ENCODE measurements around the gene OVCA2.

The OVCA2 gene

DNA sequence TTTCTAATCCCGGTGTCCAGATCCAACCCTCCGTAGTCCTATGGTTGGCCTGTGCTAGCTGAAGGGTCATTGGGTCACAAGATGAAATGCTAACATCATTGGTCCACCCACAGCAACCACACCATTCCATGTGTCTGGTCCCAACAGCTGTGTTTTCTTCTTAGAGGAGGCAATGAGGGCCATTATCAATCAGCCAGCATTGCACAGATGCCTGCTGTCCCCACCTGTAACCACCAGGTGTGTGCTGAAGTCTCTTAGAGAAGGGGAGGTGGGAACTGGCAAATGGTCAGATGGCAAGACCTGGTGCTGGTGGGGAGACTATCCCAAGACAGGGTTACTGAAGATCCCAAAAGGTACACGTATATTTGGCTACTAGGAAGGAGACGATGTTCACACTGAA lies 50.4 kb downstream of the OVCA2 start:
- Histone ChIP-seq H3K27ac (ENCODE audit: extremely low read depth, low read depth, low read length) (no peak overlapping the region), H3K4me3 (ENCODE audit: low read depth, low read length) (no peak overlapping the region), H3K9me3 (ENCODE audit: control insufficient read depth, insufficient read depth, low read depth, low read length) (no peaks in the 10 kb centered on the region), H3K4me1 (ENCODE audit: control insufficient read depth, insufficient read depth, low read length) (peaks cover 4% of the 10 kb centered on the region; the same call in 1 of the 2 replicates), H3K36me3 (ENCODE audit: control insufficient read depth in 2 of 2, insufficient read depth in 1 of 2, low read length in 2 of 2) (peaks cover 0 to 11% of the 10 kb centered on the region in 2 experiments; a peak in 2 of 3 replicates)
- TF ChIP-seq, protein P1, sequence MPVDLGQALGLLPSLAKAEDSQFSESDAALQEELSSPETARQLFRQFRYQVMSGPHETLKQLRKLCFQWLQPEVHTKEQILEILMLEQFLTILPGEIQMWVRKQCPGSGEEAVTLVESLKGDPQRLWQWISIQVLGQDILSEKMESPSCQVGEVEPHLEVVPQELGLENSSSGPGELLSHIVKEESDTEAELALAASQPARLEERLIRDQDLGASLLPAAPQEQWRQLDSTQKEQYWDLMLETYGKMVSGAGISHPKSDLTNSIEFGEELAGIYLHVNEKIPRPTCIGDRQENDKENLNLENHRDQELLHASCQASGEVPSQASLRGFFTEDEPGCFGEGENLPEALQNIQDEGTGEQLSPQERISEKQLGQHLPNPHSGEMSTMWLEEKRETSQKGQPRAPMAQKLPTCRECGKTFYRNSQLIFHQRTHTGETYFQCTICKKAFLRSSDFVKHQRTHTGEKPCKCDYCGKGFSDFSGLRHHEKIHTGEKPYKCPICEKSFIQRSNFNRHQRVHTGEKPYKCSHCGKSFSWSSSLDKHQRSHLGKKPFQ (tag by site-specific recombination; IDR thresholded peaks at IDR 0.05): no peak
- TF ChIP-seq SP3 (tag by site-specific recombination; IDR thresholded peaks at IDR 0.05): no peak
- TF ChIP-seq, protein P2, sequence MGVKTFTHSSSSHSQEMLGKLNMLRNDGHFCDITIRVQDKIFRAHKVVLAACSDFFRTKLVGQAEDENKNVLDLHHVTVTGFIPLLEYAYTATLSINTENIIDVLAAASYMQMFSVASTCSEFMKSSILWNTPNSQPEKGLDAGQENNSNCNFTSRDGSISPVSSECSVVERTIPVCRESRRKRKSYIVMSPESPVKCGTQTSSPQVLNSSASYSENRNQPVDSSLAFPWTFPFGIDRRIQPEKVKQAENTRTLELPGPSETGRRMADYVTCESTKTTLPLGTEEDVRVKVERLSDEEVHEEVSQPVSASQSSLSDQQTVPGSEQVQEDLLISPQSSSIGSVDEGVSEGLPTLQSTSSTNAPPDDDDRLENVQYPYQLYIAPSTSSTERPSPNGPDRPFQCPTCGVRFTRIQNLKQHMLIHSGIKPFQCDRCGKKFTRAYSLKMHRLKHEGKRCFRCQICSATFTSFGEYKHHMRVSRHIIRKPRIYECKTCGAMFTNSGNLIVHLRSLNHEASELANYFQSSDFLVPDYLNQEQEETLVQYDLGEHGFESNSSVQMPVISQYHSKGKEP (tag by site-specific recombination; IDR thresholded peaks at IDR 0.05): no peak
- TF ChIP-seq ZNF548 (tag by site-specific recombination; IDR thresholded peaks at IDR 0.05): no peak
- TF ChIP-seq, protein P3, sequence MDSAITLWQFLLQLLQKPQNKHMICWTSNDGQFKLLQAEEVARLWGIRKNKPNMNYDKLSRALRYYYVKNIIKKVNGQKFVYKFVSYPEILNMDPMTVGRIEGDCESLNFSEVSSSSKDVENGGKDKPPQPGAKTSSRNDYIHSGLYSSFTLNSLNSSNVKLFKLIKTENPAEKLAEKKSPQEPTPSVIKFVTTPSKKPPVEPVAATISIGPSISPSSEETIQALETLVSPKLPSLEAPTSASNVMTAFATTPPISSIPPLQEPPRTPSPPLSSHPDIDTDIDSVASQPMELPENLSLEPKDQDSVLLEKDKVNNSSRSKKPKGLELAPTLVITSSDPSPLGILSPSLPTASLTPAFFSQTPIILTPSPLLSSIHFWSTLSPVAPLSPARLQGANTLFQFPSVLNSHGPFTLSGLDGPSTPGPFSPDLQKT (IDR thresholded peaks at IDR 0.05; ENCODE audit: borderline replicate concordance, low read depth, low read length): no peak
- TF ChIP-seq ZNF112 (tag by site-specific recombination; IDR thresholded peaks at IDR 0.05): no peak
- TF ChIP-seq ZXDB (tag by site-specific recombination; IDR thresholded peaks at IDR 0.05): no peak
- no peak for TF ChIP-seq ZNF654 (tag by site-specific recombination; IDR thresholded peaks at IDR 0.05; ENCODE audit: low read depth)
- no peak for TF ChIP-seq PRDM1 (tag by site-specific recombination; IDR thresholded peaks at IDR 0.05)
- TF ChIP-seq GFI1B (tag by site-specific recombination; IDR thresholded peaks at IDR 0.05): no peak
- TF ChIP-seq, protein P4, sequence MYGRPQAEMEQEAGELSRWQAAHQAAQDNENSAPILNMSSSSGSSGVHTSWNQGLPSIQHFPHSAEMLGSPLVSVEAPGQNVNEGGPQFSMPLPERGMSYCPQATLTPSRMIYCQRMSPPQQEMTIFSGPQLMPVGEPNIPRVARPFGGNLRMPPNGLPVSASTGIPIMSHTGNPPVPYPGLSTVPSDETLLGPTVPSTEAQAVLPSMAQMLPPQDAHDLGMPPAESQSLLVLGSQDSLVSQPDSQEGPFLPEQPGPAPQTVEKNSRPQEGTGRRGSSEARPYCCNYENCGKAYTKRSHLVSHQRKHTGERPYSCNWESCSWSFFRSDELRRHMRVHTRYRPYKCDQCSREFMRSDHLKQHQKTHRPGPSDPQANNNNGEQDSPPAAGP (tag by site-specific recombination; IDR thresholded peaks at IDR 0.05): no peak
- no peak for TF ChIP-seq GLIS2 (tag by site-specific recombination; IDR thresholded peaks at IDR 0.05)
- TF ChIP-seq ZNF366 (tag by site-specific recombination; conservative IDR thresholded peaks at IDR 0.05): no peak
- TF ChIP-seq KLF9 (tag by site-specific recombination; IDR thresholded peaks at IDR 0.05; ENCODE audit: low read depth): no peak
- no peak for TF ChIP-seq OSR2 (tag by site-specific recombination; IDR thresholded peaks at IDR 0.05)
- TF ChIP-seq ZNF354C (tag by site-specific recombination; IDR thresholded peaks at IDR 0.05; ENCODE audit: borderline replicate concordance, low read depth): no peak
- TF ChIP-seq TRIM28 (IDR thresholded peaks at IDR 0.05; ENCODE audit: borderline replicate concordance, low read length): no peak
- TF ChIP-seq ZNF837 (tag by site-specific recombination; IDR thresholded peaks at IDR 0.05): no peak
- no peak for TF ChIP-seq ZNF48 (tag by site-specific recombination; IDR thresholded peaks at IDR 0.05)
- ChIA-PET CTCF (interaction anchor here (1.4 to 4.0 kb wide), 4 partner anchors 28 to 154 kb away, joined by 3 to 24 read pairs (median 4); no protein-coding TSS in a partner anchor), POLR2A (interaction anchor here (0.6 to 0.7 kb wide), 2 partner anchors 35 to 150 kb away, joined by 3 to 7 read pairs; no protein-coding TSS in a partner anchor)
